IPS-18c (cell line): ENCODE measurements around the gene C2CD2.
A peak's percentile ranks its signal among the peaks of the same experiment; 100 is the strongest.
"Not testable (repeated sequence)": the region's sequence is repeated elsewhere in the genome, so short reads cannot be mapped to it uniquely, and the experiment has no call there.

Source experiments
- H3K4me3 ChIP-seq: 2 replicates; pipeline ENCODE4 v1.7.0; 2013; ENCODE audit warnings: low read depth, mild to moderate bottlenecking, low read length, moderate library complexity; ENCODE audit not compliant: insufficient read depth
- H3K9me3 ChIP-seq: one replicate; pipeline ENCODE4 v1.6.1; 2013; ENCODE audit warnings: mild to moderate bottlenecking, low read length, moderate library complexity; ENCODE audit not compliant: control insufficient read depth, insufficient read depth

The C2CD2 gene

DNA sequence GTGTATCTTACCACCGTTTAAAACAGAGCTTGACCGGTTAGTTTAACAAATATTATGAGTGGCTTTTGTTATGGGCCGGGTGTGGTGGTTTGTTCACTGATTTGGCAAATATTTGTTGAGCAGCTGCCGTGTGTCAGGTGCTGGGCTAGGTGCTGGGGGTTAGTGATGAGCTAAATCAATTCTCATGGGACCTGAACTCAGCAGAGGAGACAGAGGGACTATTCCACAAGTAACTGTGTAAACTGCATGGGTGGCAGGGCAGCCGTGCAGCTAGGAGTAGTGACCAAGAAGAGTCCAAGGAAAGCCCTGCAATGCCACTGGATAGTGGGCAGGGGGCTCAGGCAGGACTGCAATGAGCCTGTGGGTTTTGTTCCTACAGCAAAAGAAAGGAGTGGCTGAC lies 11.2 kb upstream of the C2CD2 start:
- H3K9me3 ChIP-seq = peaks cover 2% of the 10 kb centered on the region
- H3K4me3 ChIP-seq = no peak overlapping the region

DNA sequence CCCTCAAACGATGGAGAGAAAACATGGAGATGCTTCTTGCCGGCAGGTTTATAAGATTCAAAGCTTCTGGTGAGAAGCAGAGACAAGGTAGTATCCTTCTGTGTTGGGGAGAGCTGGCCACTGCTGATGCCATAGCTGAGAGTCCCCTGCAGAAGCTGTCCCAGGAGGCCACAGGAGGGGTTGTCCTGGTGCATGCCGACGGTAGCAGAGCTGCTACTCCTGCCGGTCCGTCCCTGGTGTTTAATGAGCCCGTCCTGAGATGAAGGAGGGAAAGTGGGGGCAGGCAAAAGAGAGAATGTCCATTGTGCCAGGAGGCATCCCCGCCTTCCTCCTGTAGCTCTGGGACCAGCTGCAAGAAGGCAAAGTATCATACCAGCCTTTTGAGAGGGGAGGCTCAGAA lies 10.4 kb upstream of the C2CD2 start:
- Histone ChIP-seq H3K4me3 (no peak overlapping the region), H3K9me3 (peaks cover 2% of the 10 kb centered on the region)

DNA sequence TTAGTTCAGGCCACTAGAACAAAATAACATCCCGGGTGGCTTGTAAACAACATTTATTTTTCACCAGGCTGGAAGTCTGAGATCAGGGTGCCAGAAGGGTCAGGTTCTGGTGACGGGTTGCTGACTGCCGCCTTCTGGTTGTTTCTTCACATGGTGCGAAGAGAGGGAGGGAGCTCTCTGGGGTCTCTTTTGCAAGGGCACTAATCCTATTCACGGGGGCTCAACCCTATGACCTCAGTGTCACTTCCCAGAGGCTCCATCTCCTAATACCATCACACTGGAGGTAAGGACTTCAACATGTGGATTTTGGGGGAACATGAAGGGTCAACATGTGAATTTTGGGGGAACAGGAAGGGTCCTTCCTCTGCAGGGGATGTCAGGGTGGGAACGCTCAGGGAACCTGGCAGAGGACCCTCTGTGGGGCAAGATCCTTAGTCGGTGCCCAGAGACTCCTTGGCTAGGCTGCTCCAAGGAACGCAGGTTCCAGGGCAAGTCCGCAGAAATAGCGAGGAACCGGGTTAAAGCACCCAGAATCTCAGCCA lies 8.7 kb upstream of the C2CD2 start:
- peaks cover under 1% of the 10 kb centered on the region for H3K9me3 ChIP-seq
- H3K4me3 ChIP-seq = no peak overlapping the region

DNA sequence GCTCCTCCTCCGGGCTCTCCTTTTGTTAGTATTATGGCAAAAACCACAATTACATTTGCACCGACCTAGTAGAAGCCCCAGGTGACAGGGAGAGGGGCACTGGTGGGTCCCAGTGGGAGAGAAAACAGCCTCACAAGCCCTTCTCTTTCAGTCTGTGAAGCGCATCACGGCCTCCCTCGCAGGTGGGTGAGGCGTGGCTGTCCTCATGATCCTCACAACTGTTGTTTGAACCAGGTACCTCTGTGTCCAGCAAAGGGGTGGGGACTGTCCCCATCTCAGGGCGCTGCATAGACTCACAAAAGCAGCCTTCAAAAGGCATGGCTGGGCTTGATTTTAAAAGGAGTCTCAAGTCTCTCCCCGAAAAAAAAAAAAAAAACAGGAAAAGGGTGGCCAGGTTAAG lies 7.9 kb upstream of the C2CD2 start:
- Histone ChIP-seq H3K9me3 (no peaks in the 10 kb centered on the region), H3K4me3 (no peak overlapping the region)

DNA sequence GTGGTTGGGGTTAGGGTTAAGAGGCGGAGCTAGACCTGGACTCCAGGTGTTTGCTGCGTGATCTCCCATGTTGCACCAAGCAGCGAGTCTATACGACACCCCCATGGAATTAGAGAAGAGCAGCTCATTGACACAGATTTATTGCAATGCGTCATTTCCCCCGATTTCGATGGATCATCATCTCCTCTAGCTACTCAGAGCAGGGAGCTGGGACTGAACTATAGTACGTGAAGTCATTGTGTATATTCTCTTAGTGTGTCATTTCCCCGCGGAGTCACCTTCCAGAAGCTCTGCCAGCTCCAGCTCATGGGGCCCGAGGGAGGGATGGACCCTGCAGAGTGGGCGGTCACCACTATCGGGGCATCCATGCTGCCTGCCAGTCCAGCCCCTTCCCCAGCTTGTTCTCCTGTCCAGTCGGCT lies 7.5 kb upstream of the C2CD2 start:
- H3K9me3 ChIP-seq = no peaks in the 10 kb centered on the region
- no peak overlapping the region for H3K4me3 ChIP-seq

DNA sequence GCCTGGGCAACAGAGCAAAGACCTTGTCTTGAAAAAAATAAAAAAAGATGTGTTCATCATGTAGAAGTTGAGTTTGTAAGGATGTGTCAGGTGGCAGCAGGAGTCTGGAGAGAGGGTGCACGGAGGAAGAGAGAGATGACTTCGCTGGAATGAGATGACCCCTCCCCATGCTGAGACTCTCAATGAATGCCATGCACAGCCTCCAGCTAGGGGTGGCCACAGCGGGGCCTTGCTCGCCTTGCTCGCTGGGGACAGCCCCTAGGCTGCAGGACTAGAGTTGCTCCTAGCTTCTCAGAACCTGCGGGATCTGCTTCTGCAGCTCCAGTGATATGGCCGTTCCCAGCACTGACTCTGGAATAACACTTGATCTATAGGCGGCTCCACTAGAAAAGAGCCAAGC lies 6.6 kb upstream of the C2CD2 start:
- Histone ChIP-seq H3K4me3 (no peak overlapping the region), H3K9me3 (no peaks in the 10 kb centered on the region)

DNA sequence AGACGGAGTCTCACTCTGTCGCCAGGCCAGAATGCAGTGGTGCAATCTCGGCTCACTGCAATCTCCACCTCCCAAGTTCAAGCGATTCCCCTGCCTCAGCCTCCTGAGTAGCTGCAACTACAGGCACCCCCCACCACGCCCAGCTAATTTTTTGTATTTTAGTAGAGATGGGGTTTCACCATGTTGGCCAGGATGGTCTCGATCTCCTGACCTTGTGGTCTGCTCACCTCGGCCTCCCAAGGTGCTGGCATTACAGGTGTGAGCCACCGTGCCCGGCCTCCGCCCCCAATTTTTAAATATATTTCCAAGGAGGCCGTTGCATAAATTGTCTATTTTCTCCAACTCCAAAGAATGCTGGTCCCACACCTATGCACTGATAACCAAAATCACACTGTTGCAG lies 5.9 kb upstream of the C2CD2 start:
- not testable (repeated sequence) for H3K4me3 ChIP-seq, H3K9me3 ChIP-seq

DNA sequence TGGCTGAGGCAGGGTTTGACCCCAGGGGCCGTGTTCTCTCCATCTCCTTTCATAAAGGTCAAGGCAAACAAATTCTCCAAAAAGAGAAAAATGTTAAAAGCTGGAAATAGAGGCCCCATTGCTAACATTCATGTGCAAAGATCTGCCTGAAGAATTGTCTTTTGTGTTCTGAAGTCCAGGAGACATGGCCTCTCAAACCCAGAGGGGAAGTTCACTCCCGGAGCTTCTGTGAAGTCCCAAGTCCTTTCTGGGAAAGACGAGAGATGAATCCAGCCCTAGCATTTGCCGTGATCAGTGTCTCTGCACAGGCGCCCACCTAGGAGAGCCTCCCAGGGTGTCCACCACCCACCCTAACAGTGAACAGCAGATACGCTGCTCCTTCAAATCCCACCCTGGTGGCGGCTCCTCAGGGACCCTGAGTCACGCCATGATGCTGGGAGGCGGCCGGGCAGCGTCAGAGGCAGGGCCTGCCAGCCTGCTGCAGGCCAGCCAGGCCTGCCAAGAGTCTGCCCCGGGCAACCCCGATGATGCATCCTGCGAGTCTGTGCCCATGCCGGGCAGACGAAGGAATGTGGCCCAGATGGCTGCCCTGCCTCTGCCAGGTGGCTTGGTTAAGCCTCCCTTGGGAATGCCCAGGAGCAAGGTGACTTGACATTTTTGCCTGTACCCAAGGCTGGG lies 5.2 kb upstream of the C2CD2 start:
- no peaks in the 10 kb centered on the region for H3K9me3 ChIP-seq
- H3K4me3 ChIP-seq = no peak overlapping the region

DNA sequence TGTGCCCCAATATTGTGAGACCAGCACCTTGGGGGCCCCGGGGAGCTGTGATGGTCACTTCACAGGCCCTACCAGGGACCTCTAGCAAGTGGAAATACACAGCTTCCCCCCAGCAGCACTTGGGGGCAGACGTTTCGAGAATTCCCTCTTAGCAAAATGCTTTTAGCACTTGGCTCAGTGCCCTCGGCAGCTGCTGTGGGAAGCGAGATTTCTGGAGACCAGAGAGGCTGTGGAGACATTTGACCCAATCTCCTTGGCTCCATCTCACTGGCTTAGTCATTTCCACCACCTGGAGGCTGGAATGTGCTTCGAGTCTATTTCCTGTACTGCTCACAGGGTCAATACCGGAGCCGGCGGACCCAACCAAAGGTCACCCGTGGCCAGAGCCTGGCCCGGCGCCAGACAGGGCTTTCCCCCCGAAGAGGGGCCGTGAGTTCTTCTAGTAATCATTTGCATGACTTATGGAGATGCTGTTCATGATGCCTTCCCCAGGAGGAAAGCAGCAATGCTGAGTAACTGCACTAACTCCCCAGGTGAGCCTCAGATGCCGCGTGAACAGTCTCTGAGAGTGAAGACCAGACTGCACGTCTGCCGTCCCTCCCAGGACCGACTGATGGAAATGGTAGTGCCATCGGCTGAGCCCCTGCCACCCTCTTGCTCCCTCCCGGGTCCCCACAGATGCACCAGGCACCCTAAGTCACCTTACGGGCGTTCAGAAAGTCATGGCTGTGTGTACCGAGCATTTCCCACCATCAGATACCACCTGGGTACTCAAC lies 4.4 kb upstream of the C2CD2 start:
- Histone ChIP-seq H3K9me3 (no peaks in the 10 kb centered on the region), H3K4me3 (no peak overlapping the region)

DNA sequence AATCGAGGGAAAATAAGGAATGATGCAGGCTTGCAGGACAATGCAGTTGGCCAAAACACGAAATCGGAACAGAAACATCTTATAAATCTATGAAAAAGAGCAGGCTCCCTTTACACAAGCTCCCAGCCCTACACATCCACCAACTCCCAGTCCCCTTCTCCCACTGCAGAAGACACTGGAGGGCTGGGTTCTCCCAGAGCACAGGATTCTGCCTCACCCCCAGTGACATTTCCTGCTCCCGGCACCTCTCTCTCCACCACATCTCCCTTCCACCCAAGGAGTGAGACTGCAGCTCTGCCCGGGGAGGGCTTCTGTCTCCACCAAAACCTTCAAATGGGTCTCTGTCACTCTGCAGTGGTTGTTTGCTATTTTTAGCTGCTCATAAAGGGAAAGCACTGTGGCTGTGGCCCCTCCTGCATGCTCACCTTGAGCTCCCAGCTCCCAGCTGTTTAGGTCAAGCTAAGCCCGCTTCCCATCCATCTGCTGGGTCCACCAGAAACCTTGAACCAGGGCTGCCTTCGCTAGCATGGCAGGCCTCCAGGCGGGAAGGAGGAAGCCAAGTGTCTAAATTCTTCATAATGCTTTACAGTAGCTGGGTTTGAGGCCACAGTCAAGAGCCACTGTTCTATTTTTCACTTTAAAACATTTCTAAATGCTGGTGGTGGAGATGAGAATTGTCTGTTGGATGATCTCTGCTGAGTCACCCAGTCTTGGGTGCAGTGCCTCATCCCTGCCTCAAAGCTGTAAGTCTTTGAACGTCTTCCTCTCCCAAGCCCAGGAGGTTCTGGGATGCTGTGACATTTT lies 3.3 kb upstream of the C2CD2 start:
- Histone ChIP-seq H3K4me3 (no peak overlapping the region), H3K9me3 (no peaks in the 10 kb centered on the region)

DNA sequence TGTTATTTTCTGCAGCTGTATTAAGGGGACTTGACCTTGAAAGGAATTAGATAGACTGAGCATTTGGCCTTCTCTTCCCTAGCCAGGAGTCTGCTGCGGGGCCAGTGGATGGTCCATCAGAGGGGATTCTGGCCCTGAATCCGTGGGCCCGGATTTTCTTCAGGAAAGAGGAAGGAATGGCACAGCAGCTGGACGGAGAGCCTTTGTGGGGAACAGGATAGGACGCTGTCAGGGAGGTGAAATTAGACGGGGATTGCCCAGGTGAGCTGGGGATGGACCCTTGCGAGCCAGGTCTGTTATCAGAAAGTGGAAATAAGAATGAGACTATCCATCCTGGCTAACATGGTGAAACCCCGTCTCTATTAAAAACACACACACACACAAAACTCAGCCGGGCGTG lies 1.7 kb upstream of the C2CD2 start:
- Histone ChIP-seq H3K4me3 (no peak overlapping the region), H3K9me3 (no peaks in the 10 kb centered on the region)

DNA sequence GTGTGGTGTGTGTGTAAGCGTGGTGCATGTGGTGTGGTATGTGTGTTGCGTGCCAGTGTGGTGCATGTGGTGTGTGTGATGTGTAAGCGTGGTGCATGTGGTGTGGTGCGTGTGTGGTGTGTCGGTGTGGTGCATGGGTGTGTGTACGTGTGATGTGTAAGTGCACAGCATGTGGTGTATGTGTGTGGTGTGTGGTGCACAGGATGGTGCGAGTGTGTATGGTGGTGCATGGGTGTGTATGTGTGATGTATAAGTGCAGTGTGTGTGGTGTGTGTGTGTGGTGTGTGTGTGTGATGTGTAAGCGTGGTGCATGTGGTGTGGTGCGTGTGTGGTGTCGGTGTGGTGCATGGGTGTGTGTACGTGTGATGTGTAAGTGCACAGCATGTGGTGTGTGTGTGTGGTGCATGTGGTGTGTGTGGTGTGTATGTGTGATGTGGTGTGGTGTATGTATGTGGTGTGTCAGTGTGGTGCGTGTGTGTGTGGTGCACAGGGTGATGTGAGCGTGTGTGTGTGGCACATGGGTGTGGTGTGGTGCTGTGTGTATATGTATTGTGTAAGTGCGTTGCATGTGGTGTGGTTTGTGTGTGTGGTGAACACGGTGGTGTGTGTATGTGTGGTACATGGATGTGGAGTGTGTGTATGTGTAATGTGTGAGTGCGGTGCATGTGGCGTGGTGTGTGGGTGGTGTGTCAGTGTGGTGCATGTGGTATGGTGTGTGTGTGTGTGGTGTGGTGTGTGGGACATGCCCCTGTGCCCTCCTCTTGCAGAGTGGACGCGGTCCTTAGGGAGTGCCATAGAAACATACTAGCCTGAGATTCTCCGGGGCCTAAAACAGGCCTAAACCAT lies 1.1 kb upstream of the C2CD2 start:
- Histone ChIP-seq H3K9me3 (no peaks in the 10 kb centered on the region), H3K4me3 (no peak overlapping the region)

DNA sequence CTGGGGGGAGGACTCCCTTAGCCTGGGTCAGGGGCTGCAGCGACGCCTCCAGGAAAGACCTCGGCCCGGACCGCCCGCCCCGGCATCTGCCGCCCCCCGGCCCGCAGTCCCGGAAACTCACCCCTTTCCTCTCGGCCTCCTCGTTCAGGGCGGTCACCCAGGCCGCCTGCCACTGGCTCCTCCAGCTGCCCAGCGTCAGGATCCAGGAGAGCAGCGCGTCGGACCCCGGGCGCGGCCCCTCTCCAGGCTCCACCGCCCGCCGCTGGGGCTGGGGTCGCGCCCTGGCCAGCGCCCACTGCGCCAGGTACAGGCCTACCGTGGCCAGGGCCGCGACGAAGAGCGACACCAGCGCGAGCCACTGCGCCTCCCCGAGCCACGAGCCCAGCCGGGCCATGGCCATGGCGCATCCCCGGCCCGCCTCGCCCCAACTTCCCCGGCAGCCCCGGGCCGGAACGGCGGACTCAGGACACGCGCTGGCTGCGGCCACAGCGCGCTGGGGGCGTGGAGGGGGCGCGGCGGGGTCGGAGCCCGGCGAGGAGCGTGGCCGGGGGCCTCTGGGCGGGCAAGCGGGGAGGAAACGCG lies 478 bp downstream of the C2CD2 start:
- H3K9me3 ChIP-seq = no peaks in the 10 kb centered on the region
- peak overlapping the region; percentile 59 for H3K4me3 ChIP-seq

DNA sequence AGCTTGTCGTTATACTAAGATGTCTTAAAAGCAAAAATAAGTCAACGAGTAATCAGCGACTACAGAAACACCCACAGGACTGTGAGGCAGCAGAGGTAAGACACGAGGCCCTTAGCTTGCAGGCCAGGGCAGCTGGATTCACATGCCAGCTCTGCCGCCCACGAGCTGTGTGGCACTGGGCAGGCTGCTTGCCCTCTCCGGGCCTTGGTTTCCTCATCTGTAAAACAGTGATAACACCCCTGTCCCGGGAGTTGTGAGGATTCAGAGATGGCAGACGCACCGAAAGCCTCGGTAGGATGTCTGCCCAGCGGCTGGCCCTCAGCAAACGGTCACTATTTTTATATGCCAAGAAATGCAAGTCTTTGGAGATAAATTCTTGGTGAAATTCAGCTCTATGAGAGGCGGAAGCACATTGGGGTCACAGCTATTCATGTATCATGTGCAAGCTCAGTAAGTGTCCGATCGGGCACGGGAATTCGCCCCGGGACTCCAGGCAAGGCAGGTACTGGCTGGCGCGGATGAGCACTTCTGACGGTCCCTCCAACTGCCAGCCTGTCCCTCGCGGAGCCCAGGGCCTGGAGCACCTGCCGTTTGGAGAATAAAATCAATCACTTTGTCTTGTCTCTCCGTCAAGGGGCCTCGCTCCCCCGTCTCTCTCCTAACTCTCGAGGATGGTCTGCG lies 1.1 kb downstream of the C2CD2 start:
- no peaks in the 10 kb centered on the region for H3K9me3 ChIP-seq
- H3K4me3 ChIP-seq = peak overlapping the region; percentile 59

DNA sequence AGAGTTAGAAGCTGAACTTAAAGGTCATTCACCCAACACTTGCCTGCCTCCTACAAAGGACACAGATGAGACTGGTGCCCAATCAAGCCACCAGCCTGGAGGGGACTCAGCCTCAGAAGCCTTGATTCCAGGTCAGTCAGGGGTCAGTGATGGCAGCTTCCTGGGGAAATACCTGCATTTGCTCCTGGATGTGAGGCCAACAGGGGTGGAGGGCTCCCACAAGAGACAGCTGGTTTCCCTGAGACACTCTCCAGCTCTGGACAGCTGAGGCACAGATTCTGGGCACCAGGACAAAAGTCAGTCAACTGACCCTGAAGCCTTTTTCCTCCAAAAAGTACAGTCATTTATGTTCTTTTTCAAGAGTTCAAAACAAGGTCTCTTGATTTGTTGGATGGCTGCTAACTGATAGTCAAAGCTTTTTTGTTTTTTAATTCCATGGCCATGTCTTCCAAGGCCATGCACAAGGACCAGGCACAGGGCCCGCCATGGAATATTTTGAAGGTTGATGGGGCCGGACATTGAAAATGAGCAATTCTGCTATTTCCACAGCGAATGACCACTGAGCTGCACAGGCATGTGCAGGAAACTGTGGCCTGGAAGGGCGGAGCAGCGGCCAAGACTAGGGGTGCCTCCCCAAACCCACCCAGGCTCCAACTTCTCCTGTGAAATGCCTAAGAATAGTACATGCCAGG lies 1.8 kb downstream of the C2CD2 start:
- H3K9me3 ChIP-seq = no peaks in the 10 kb centered on the region
- H3K4me3 ChIP-seq = no peak overlapping the region

DNA sequence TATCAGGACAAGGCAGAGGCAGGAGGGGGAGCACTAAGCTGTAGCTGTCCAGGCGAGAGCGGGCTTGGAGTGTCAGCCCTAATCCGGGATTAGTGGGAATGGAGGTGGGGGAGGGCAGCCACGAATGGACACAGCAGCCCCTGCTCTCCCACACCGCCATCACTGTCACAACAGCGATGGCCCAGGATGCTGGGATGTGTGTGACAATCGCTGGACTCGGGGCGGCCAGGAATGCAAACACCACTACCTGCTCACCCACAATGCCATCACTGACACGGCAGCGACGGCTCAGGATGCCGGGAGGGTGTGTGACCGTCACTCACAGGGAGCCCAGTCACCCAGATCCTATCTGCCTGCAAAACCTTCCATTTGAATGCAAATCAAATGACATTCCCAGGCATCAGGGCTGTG lies 2.9 kb downstream of the C2CD2 start:
- no peak overlapping the region for H3K4me3 ChIP-seq

More for the DNA sequence above, 2.9 kb downstream of the C2CD2 start:
- H3K9me3 ChIP-seq = no peaks in the 10 kb centered on the region
